Measurements from ENCODE around the gene WHRN. TPM values are rescaled to one million over a fixed set of nuclear protein-coding genes. Genes with fewer than 3 reads are reported as not detected.

The WHRN gene
- total RNA-seq, 1 donor from 2014 or later: 12.2 TPM

DNA sequence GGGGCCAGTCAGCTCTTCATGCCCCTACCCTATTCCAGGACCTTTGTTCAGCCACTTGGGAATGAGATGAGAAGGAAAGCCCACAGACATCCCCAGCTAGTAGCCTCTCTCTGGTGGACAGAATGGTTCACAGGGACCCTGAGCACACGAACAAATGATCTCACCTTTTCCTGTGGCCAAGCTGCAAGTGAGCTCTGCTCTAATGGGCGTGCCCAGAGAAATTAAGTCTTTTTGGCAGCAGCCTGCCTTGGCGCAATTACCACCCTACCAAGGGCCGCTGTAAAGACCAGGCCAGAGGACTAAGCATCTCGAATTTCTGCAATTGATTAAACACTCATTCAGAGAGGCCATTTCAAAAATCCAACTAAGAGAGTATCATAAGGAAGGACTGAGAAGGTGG, 56.0 kb downstream of the WHRN start:
- H3K4me3 Mint-ChIP-seq: no peak overlapping the region
- peaks cover 6% of the 10 kb centered on the region for H3K9me3 Mint-ChIP-seq
- DNase-seq (ENCODE audit: extremely low spot score, unreplicated experiment): no peak
- H3K4me1 Mint-ChIP-seq (ENCODE audit: unreplicated experiment): no peaks in the 10 kb centered on the region
- H3K36me3 Mint-ChIP-seq: no peaks in the 10 kb centered on the region
- H3K27ac Mint-ChIP-seq: no peak overlapping the region
- no peak for TF ChIP-seq CTCF (conservative IDR thresholded peaks at IDR 0.05)
- no peaks in the 10 kb centered on the region for H3K27me3 Mint-ChIP-seq

GRCh38 chr9:114448706-114449105, 56.6 kb downstream of the WHRN start:
- Mint-ChIP-seq H3K36me3 (no peaks in the 10 kb centered on the region), H3K4me3 (no peak overlapping the region)

GRCh38 chr9:114446672-114447450, 58.4 kb downstream of the WHRN start:
- DNase-seq (ENCODE audit: extremely low spot score, unreplicated experiment): no peak
- H3K4me3 Mint-ChIP-seq: no peak overlapping the region
- no peaks in the 10 kb centered on the region for H3K4me1 Mint-ChIP-seq (ENCODE audit: unreplicated experiment)
- TF ChIP-seq CTCF (conservative IDR thresholded peaks at IDR 0.05): no peak
- no peaks in the 10 kb centered on the region for H3K27me3 Mint-ChIP-seq
- no peaks in the 10 kb centered on the region for H3K36me3 Mint-ChIP-seq
- H3K27ac Mint-ChIP-seq: no peak overlapping the region
- no peaks in the 10 kb centered on the region for H3K9me3 Mint-ChIP-seq

More at GRCh38 chr9:114448706-114449105, 56.6 kb downstream of the WHRN start:
- Mint-ChIP-seq H3K9me3 (peaks cover 3% of the 10 kb centered on the region), H3K27me3 (no peaks in the 10 kb centered on the region), H3K4me1 (ENCODE audit: unreplicated experiment) (no peaks in the 10 kb centered on the region), H3K27ac (no peak overlapping the region)
- no peak for DNase-seq (ENCODE audit: extremely low spot score, unreplicated experiment)
- no peak for TF ChIP-seq CTCF (conservative IDR thresholded peaks at IDR 0.05)

GRCh38 chr9:114446036-114446435, 59.2 kb downstream of the WHRN start:
- H3K9me3 Mint-ChIP-seq: no peaks in the 10 kb centered on the region
- H3K4me3 Mint-ChIP-seq: no peak overlapping the region
- TF ChIP-seq CTCF (conservative IDR thresholded peaks at IDR 0.05): no peak
- no peaks in the 10 kb centered on the region for H3K36me3 Mint-ChIP-seq
- no peak for DNase-seq (ENCODE audit: extremely low spot score, unreplicated experiment)
- no peaks in the 10 kb centered on the region for H3K4me1 Mint-ChIP-seq (ENCODE audit: unreplicated experiment)
- H3K27ac Mint-ChIP-seq: no peak overlapping the region
- no peaks in the 10 kb centered on the region for H3K27me3 Mint-ChIP-seq

GRCh38 chr9:114445616-114446015, 59.7 kb downstream of the WHRN start:
- Mint-ChIP-seq H3K9me3 (no peaks in the 10 kb centered on the region), H3K27me3 (no peaks in the 10 kb centered on the region), H3K36me3 (no peaks in the 10 kb centered on the region), H3K4me3 (no peak overlapping the region), H3K4me1 (ENCODE audit: unreplicated experiment) (no peaks in the 10 kb centered on the region), H3K27ac (no peak overlapping the region)
- DNase-seq (ENCODE audit: extremely low spot score, unreplicated experiment): no peak
- no peak for TF ChIP-seq CTCF (conservative IDR thresholded peaks at IDR 0.05)
